M059J (cell line): Measurements from ENCODE around the gene SEPTIN11. TPM values are rescaled to one million over a fixed set of nuclear protein-coding genes. Genes with fewer than 3 reads are reported as not detected.

Source experiments
- DNase-seq: peaks from one replicate; pipeline ENCODE4 v3.0.0-alpha.2; 2012; ENCODE audit warnings: low read depth
- total RNA-seq: library from RNA; depleted of rRNA; stranded (reverse); fragments of >200 nt; shearing (Covaris generic); gene quantifications from 2 replicates; pipeline ENCODE4 v1.2.3, GENCODE V29; 2014

SEPTIN11 gene
- total RNA-seq, 1 experiment from 2014 or later: 34.0 TPM

- no peak for DNase-seq
Measured at GRCh38 chr4:76980261-76980660, 30.7 kb downstream of the SEPTIN11 start.

GRCh38 chr4:76981644-76982043 is 32.1 kb downstream of the SEPTIN11 start:
- no peak for DNase-seq

- DNase-seq: peak; percentile 65
Measured at GRCh38 chr4:76982638-76983584, 33.4 kb downstream of the SEPTIN11 start.

GRCh38 chr4:76984127-76984526 is 34.6 kb downstream of the SEPTIN11 start:
- peak; percentile 34 for DNase-seq

- peak; percentile 95 for DNase-seq
Measured at GRCh38 chr4:76984788-76985211, 35.2 kb downstream of the SEPTIN11 start.

GRCh38 chr4:76987153-76987591 is 37.6 kb downstream of the SEPTIN11 start:
- peak; percentile 78 for DNase-seq

GRCh38 chr4:76987685-76988084 is 38.1 kb downstream of the SEPTIN11 start:
- DNase-seq: peak; percentile 29

GRCh38 chr4:76989391-76990061 is 40.0 kb downstream of the SEPTIN11 start:
- DNase-seq: peak; percentile 28

- peak; percentile 83 for DNase-seq
Measured at GRCh38 chr4:76990288-76991080, 40.9 kb downstream of the SEPTIN11 start.

GRCh38 chr4:76991161-76991660 is 41.7 kb downstream of the SEPTIN11 start:
- DNase-seq: peak; percentile 9

- no peak for DNase-seq
Measured at GRCh38 chr4:76993787-76994641, 44.5 kb downstream of the SEPTIN11 start.

- no peak for DNase-seq
Measured at GRCh38 chr4:76995776-76996175, 46.2 kb downstream of the SEPTIN11 start.

- no peak for DNase-seq
Measured at GRCh38 chr4:76996445-76996844, 46.9 kb downstream of the SEPTIN11 start.

GRCh38 chr4:76997077-76997476 is 47.5 kb downstream of the SEPTIN11 start:
- DNase-seq: no peak

GRCh38 chr4:76997532-76997931 is 48.0 kb downstream of the SEPTIN11 start:
- no peak for DNase-seq

- no peak for DNase-seq
Measured at GRCh38 chr4:76998251-76998901, 48.8 kb downstream of the SEPTIN11 start.
